Trophoblast cell (in vitro differentiated cells and primary cell): ENCODE data around the gene ZNF669. TPM values are rescaled to one million over a fixed set of nuclear protein-coding genes. Genes with fewer than 3 reads are reported as not detected.
"Not testable (repeated sequence)": the region's sequence is repeated elsewhere in the genome, so short reads cannot be mapped to it uniquely, and the experiment has no call there.

ENCODE experiments used
- DNase-seq, 2 donors: peaks; one replicate each; pipeline ENCODE4 v3.0.0-alpha.2; 2016
- H2AFZ ChIP-seq: 2 replicates; pipeline ENCODE4 v1.6.1; 2013; ENCODE audit warnings: low read length, moderate library complexity, mild to moderate bottlenecking; ENCODE audit not compliant: insufficient read depth, poor library complexity
- H2AK5ac ChIP-seq: 2 replicates; pipeline ENCODE4 v1.6.1; 2013; ENCODE audit warnings: mild to moderate bottlenecking, low read length
- H2BK120ac ChIP-seq: 2 replicates; pipeline ENCODE4 v1.6.1; 2013; ENCODE audit warnings: low read length, mild to moderate bottlenecking, moderate library complexity; ENCODE audit not compliant: insufficient read depth, poor library complexity
- H2BK12ac ChIP-seq: 2 replicates; pipeline ENCODE4 v1.6.1; 2013; ENCODE audit warnings: mild to moderate bottlenecking, low read length, moderate library complexity
- H2BK5ac ChIP-seq: 2 replicates; pipeline ENCODE4 v1.6.1; 2013; ENCODE audit warnings: low read length, low read depth, moderate library complexity, mild to moderate bottlenecking; ENCODE audit not compliant: poor library complexity
- H3K14ac ChIP-seq: 2 replicates; pipeline ENCODE4 v1.6.1; 2013; ENCODE audit warnings: mild to moderate bottlenecking, low read length
- H3K18ac ChIP-seq: 2 replicates; pipeline ENCODE4 v1.6.1; 2013; ENCODE audit warnings: mild to moderate bottlenecking, low read length
- H3K23ac ChIP-seq: 2 replicates; pipeline ENCODE4 v1.6.1; 2013; ENCODE audit warnings: low read length
- H3K27ac ChIP-seq: 2 replicates; pipeline ENCODE4 v1.5.1; 2013; ENCODE audit warnings: low read depth, mild to moderate bottlenecking, inconsistent platforms, low read length, moderate library complexity
- H3K27me3 ChIP-seq: 2 replicates; pipeline ENCODE4 v1.6.1; 2013; ENCODE audit warnings: inconsistent platforms, mild to moderate bottlenecking, low read length, moderate library complexity; ENCODE audit not compliant: insufficient read depth
- H3K36me3 ChIP-seq, 2 experiments: 1 replicate in 1 of 2; 2 replicates in 1 of 2; pipeline ENCODE4 v1.6.1; 2013; ENCODE audit warnings: low read length in 2 of 2, mild to moderate bottlenecking in 2 of 2, moderate library complexity in 1 of 2; ENCODE audit not compliant: insufficient read depth in 2 of 2, control insufficient read depth in 1 of 2
- H3K4ac ChIP-seq: 2 replicates; pipeline ENCODE4 v1.6.1; 2013; ENCODE audit warnings: low read depth, mild to moderate bottlenecking, low read length, moderate library complexity
- H3K4me1 ChIP-seq, 2 experiments: 1 replicate in 1 of 2; 2 replicates in 1 of 2; pipeline ENCODE4 v1.6.1; 2013; ENCODE audit warnings: low read length in 2 of 2, mild to moderate bottlenecking in 2 of 2, moderate library complexity in 1 of 2; ENCODE audit not compliant: insufficient read depth in 2 of 2, control insufficient read depth in 1 of 2
- H3K4me2 ChIP-seq: 2 replicates; pipeline ENCODE4 v1.6.1; 2013; ENCODE audit warnings: inconsistent platforms, mild to moderate bottlenecking, low read length, moderate library complexity
- H3K4me3 ChIP-seq: 2 replicates; pipeline ENCODE4 v1.5.1; 2013; ENCODE audit warnings: mild to moderate bottlenecking, low read depth, low read length, inconsistent platforms
- H3K79me1 ChIP-seq: one replicate; pipeline ENCODE4 v1.6.1; 2013; ENCODE audit warnings: low read length
- H3K79me2 ChIP-seq: 2 replicates; pipeline ENCODE4 v1.6.1; 2013; ENCODE audit warnings: low read length, mild to moderate bottlenecking; ENCODE audit not compliant: control insufficient read depth, insufficient read depth, poor library complexity
- H3K9ac ChIP-seq: 2 replicates; pipeline ENCODE4 v1.6.1; 2013; ENCODE audit warnings: mild to moderate bottlenecking, low read length
- H3K9me3 ChIP-seq: 2 replicates; pipeline ENCODE4 v1.6.1; 2013; ENCODE audit warnings: low read depth, mild to moderate bottlenecking, control low read depth, inconsistent platforms, low read length; ENCODE audit not compliant: insufficient read depth
- H4K12ac ChIP-seq: 2 replicates; pipeline ENCODE4 v1.6.1; 2013; ENCODE audit warnings: low read depth, mild to moderate bottlenecking, low read length, moderate library complexity
- H4K8ac ChIP-seq: 2 replicates; pipeline ENCODE4 v1.6.1; 2013; ENCODE audit warnings: low read depth, mild to moderate bottlenecking, low read length, moderate library complexity
- H4K91ac ChIP-seq: one replicate; pipeline ENCODE4 v1.6.1; 2013; ENCODE audit warnings: low read depth, mild to moderate bottlenecking, low read length, moderate library complexity
- WGBS: extraction: QIAGEN DNeasy Blood & Tissue Kit; methylation state at CpG from one replicate; pipeline ENCODE4 v1.1.7; 2013; ENCODE audit warnings: missing lambda C conversion rate; ENCODE audit not compliant: insufficient read length, insufficient coverage; ENCODE audit errors: extremely low coverage; 5-methylcytosine and 5-hydroxymethylcytosine counted together
- polyA plus RNA-seq: library from polyadenylated mRNA; stranded (reverse); fragments of 200-250 nt; gene quantifications from 2 replicates; pipeline ENCODE4 v1.2.3, GENCODE V29; 2013

ZNF669 gene
- 7.1 and 7.2 TPM in 2 replicates for polyA plus RNA-seq

GRCh38 chr1:247103859-247104591 is at the start of gene ZNF669:
Gene ZNF669, minus strand, starts transcription at chr1:247104356. Its CDS starts 157 bp downstream, at chr1:247104199.
- H3K18ac ChIP-seq: peak within 1 kb of the TSS; percentile 94
- H3K4me2 ChIP-seq: peak within 1 kb of the TSS; percentile 73
- H2BK120ac ChIP-seq: peak within 1 kb of the TSS; percentile 84
- peaks cover 0 to 1% of the 10 kb centered on the region in 2 experiments for H3K4me1 ChIP-seq
- peaks cover 8% of the 10 kb centered on the region for H3K79me2 ChIP-seq
- no peak within 1 kb of the TSS for H3K23ac ChIP-seq
- H3K4ac ChIP-seq: peak within 1 kb of the TSS; percentile 53
- no peak within 1 kb of the TSS for H2BK12ac ChIP-seq
- peaks cover 3% of the 10 kb centered on the region for H3K9me3 ChIP-seq
- H3K36me3 ChIP-seq: peaks cover 10 to 17% of the 10 kb centered on the region in 2 experiments
- DNase-seq: peak; percentile 98 to 99
- peak within 1 kb of the TSS; percentile 91 for H3K14ac ChIP-seq
- peak within 1 kb of the TSS; percentile 98 for H3K4me3 ChIP-seq
- WGBS: no CpG with 5 or more reads among the region's 58 CpGs
- peak within 1 kb of the TSS; percentile 2 for H2AK5ac ChIP-seq
- H2AFZ ChIP-seq: peak within 1 kb of the TSS; percentile 83
- peaks cover 6% of the 10 kb centered on the region for H3K79me1 ChIP-seq
- no peaks in the 10 kb centered on the region for H3K27me3 ChIP-seq
- H4K8ac ChIP-seq: peak within 1 kb of the TSS; percentile 78
- H2BK5ac ChIP-seq: peak within 1 kb of the TSS; percentile 83
- peak within 1 kb of the TSS; percentile 95 for H4K12ac ChIP-seq
- peak within 1 kb of the TSS; percentile 88 for H3K27ac ChIP-seq
- H4K91ac ChIP-seq: peak within 1 kb of the TSS; percentile 84
- H3K9ac ChIP-seq: peak within 1 kb of the TSS; percentile 94

GRCh38 chr1:247147781-247148180 is 43.6 kb upstream of the ZNF669 start:
- H2BK12ac ChIP-seq: no peak overlapping the region
- no peak overlapping the region for H3K4me2 ChIP-seq
- H3K79me1 ChIP-seq: no peaks in the 10 kb centered on the region
- no peak overlapping the region for H3K14ac ChIP-seq
- H4K8ac ChIP-seq: no peak overlapping the region
- no peaks in the 10 kb centered on the region for H3K27me3 ChIP-seq
- no peak overlapping the region for H2BK5ac ChIP-seq
- no peak overlapping the region for H3K27ac ChIP-seq
- no peak overlapping the region for H3K23ac ChIP-seq
- H3K9ac ChIP-seq: no peak overlapping the region
- no peak overlapping the region for H3K4ac ChIP-seq
- H3K9me3 ChIP-seq: no peaks in the 10 kb centered on the region
- H4K91ac ChIP-seq: no peak overlapping the region
- no peak overlapping the region for H2AFZ ChIP-seq
- H2AK5ac ChIP-seq: no peak overlapping the region
- H4K12ac ChIP-seq: no peak overlapping the region
- H3K79me2 ChIP-seq: no peaks in the 10 kb centered on the region
- no peaks in the 10 kb centered on the region for H3K4me1 ChIP-seq
- H2BK120ac ChIP-seq: no peak overlapping the region
- H3K36me3 ChIP-seq: peaks cover 11 to 13% of the 10 kb centered on the region in 2 experiments
- no peak overlapping the region for H3K4me3 ChIP-seq
- no CpG with 5 or more reads among the region's 2 CpGs for WGBS
- no peak for DNase-seq
- H3K18ac ChIP-seq: no peak overlapping the region

- not testable (repeated sequence) for H2BK120ac ChIP-seq, H2BK5ac ChIP-seq, H3K4me2 ChIP-seq, H3K18ac ChIP-seq, H3K79me2 ChIP-seq, H3K23ac ChIP-seq, H4K91ac ChIP-seq, H2AK5ac ChIP-seq, H3K27ac ChIP-seq, H3K4me1 ChIP-seq, H3K9me3 ChIP-seq, H3K27me3 ChIP-seq, H2BK12ac ChIP-seq, H4K8ac ChIP-seq, H2AFZ ChIP-seq, H3K9ac ChIP-seq, H3K4me3 ChIP-seq, H3K79me1 ChIP-seq, H3K4ac ChIP-seq, H4K12ac ChIP-seq, DNase-seq, H3K14ac ChIP-seq
- peaks cover 11% of the 10 kb centered on the region in 2 experiments for H3K36me3 ChIP-seq
- no CpG with 5 or more reads among the region's 10 CpGs for WGBS
These were observed 43.0 kb upstream of the ZNF669 start for GRCh38 chr1:247147120-247147519.

- no peak overlapping the region for H4K91ac ChIP-seq
- H4K12ac ChIP-seq: no peak overlapping the region
- no CpG with 5 or more reads among the region's 3 CpGs for WGBS
- peaks cover 14 to 15% of the 10 kb centered on the region in 2 experiments for H3K36me3 ChIP-seq
- H2BK5ac ChIP-seq: no peak overlapping the region
- H2AK5ac ChIP-seq: no peak overlapping the region
- H3K23ac ChIP-seq: no peak overlapping the region
- H3K14ac ChIP-seq: no peak overlapping the region
- no peak for DNase-seq
- H3K79me1 ChIP-seq: no peaks in the 10 kb centered on the region
- H3K18ac ChIP-seq: no peak overlapping the region
- no peak overlapping the region for H4K8ac ChIP-seq
- no peak overlapping the region for H3K4me3 ChIP-seq
- no peak overlapping the region for H2AFZ ChIP-seq
- H3K27ac ChIP-seq: no peak overlapping the region
- H3K9ac ChIP-seq: no peak overlapping the region
- H3K79me2 ChIP-seq: no peaks in the 10 kb centered on the region
- H3K27me3 ChIP-seq: no peaks in the 10 kb centered on the region
- no peak overlapping the region for H2BK12ac ChIP-seq
- H3K4me2 ChIP-seq: no peak overlapping the region
- no peaks in the 10 kb centered on the region for H3K4me1 ChIP-seq
- no peak overlapping the region for H2BK120ac ChIP-seq
- H3K9me3 ChIP-seq: peaks cover 2% of the 10 kb centered on the region
- H3K4ac ChIP-seq: no peak overlapping the region
These were observed 42.5 kb upstream of the ZNF669 start for GRCh38 chr1:247146671-247147070.
